ENCODE measurements around the gene LPIN3.

The LPIN3 gene, protein sequence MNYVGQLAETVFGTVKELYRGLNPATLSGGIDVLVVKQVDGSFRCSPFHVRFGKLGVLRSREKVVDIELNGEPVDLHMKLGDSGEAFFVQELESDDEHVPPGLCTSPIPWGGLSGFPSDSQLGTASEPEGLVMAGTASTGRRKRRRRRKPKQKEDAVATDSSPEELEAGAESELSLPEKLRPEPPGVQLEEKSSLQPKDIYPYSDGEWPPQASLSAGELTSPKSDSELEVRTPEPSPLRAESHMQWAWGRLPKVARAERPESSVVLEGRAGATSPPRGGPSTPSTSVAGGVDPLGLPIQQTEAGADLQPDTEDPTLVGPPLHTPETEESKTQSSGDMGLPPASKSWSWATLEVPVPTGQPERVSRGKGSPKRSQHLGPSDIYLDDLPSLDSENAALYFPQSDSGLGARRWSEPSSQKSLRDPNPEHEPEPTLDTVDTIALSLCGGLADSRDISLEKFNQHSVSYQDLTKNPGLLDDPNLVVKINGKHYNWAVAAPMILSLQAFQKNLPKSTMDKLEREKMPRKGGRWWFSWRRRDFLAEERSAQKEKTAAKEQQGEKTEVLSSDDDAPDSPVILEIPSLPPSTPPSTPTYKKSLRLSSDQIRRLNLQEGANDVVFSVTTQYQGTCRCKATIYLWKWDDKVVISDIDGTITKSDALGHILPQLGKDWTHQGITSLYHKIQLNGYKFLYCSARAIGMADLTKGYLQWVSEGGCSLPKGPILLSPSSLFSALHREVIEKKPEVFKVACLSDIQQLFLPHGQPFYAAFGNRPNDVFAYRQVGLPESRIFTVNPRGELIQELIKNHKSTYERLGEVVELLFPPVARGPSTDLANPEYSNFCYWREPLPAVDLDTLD

DNA sequence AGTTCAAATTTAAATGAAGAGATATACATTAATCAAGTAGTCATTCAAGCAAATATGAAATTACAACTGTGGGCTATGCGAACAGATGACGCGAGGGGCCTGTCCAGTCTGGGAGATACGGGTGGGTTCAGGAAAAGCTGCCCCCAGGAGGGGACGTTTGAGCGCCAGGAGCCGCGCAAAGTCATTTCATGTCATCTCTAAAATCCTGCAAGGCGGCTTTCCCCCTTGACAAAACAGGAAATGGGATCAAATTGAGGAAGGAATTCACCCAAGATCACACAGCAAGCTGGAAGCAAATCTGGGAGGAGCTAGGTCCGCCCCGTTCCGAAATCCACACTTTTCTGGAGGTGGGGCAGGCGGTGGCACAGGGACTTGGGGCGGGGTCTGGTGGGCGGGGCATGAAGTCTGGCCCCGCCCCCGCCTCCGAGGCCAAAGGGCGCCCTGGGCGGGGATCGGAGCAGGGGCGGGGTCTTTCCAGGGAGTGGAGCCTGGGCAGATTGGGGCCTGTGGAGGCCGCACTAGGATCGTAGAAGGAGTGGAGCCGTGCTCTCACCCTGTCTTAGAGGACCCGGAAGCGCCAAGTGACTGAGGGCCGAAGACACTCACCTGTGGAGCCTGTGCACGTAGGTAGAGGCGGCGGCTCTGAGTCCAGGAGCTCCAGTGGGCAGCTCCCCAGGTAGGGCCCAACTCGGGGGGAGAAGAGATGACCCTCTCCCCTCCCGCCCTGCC, at the start of gene LPIN3:
LPIN3 (plus strand) TSS at position 495 of the 729 bp plus-strand sequence. CDS start 4,983 bp downstream, outside the sequence.
- peak within 1 kb of the TSS; percentile 74 for H3K4me3 ChIP-seq (ENCODE audit: low read length)
- TF ChIP-seq, protein P1, sequence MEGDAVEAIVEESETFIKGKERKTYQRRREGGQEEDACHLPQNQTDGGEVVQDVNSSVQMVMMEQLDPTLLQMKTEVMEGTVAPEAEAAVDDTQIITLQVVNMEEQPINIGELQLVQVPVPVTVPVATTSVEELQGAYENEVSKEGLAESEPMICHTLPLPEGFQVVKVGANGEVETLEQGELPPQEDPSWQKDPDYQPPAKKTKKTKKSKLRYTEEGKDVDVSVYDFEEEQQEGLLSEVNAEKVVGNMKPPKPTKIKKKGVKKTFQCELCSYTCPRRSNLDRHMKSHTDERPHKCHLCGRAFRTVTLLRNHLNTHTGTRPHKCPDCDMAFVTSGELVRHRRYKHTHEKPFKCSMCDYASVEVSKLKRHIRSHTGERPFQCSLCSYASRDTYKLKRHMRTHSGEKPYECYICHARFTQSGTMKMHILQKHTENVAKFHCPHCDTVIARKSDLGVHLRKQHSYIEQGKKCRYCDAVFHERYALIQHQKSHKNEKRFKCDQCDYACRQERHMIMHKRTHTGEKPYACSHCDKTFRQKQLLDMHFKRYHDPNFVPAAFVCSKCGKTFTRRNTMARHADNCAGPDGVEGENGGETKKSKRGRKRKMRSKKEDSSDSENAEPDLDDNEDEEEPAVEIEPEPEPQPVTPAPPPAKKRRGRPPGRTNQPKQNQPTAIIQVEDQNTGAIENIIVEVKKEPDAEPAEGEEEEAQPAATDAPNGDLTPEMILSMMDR (conservative IDR thresholded peaks at IDR 0.05; ENCODE audit: low read length): peak; percentile 42
- DNase-seq (ENCODE audit: low read depth): peak; percentile 90

GRCh38 chr20:41293269-41294037, 47.2 kb upstream of the LPIN3 start:
- TF ChIP-seq, protein P1 (conservative IDR thresholded peaks at IDR 0.05; ENCODE audit: low read length): no peak
- no peak overlapping the region for H3K4me3 ChIP-seq (ENCODE audit: low read length)
- DNase-seq (ENCODE audit: low read depth): peak; percentile 55

DNA sequence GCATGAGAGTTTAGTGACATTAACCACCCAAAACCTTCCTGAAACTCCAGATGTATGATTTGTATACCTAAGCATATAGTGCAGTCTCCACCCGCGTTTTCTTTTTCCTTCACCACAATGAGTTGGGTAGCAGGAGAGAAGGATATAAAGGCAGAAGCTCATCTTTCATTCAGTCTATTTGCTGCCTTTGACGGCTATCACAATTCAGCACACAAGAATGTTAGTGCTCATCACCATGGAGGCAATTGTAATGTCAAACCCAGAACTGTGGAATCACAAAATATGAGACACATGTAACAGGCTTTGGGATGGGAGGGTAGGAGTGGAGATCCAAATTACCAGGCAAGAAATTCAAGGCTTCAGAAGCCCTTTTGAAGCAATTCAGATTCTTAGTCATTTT, 40.7 kb upstream of the LPIN3 start:
- TF ChIP-seq, protein P1 (conservative IDR thresholded peaks at IDR 0.05; ENCODE audit: low read length): no peak
- H3K4me3 ChIP-seq (ENCODE audit: low read length): no peak overlapping the region
- DNase-seq (ENCODE audit: low read depth): peak; percentile 62

DNA sequence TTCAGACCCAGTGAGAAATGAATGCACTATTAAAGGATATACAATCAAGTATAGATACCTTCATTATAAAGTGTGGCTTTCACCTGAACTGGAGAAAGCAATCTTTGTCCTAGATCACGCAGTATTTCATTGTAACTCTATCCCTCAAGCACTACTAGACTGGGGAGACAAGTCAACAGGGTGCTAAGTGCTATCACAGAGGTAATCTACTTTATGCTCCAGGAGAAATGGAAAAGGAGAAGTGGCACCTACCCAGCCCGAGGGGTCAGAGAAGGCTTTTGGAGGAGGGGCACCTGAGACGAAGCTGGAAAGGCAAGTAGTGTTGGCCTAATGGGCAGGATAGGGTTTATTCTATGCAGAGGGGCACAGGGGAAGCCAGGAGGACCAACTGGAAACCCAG, 40.2 kb upstream of the LPIN3 start:
- no peak overlapping the region for H3K4me3 ChIP-seq (ENCODE audit: low read length)
- TF ChIP-seq, protein P1 (conservative IDR thresholded peaks at IDR 0.05; ENCODE audit: low read length): no peak
- DNase-seq (ENCODE audit: low read depth): no peak

DNA sequence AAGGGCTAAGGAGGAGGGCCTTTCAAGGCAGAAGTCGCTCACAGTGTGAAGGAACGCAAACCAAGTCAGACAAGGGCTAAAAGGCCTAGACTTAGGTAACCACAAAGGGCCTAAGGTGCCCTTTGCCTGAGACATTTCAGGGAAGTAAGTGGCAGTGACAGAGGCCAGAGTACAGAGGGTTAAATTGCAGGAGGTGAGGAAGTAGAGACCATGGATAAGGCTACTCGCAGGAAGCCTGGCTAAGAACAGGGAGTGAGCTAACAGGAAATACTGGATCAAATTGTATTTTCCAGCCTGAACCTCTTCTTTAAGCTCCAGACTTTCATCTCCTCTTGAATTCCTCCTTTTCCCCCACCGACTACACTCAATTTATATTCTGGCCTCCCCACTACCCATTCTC, 39.7 kb upstream of the LPIN3 start:
- H3K4me3 ChIP-seq (ENCODE audit: low read length): no peak overlapping the region
- TF ChIP-seq, protein P1 (conservative IDR thresholded peaks at IDR 0.05; ENCODE audit: low read length): no peak
- no peak for DNase-seq (ENCODE audit: low read depth)

GRCh38 chr20:41304002-41304401, 36.6 kb upstream of the LPIN3 start:
- H3K4me3 ChIP-seq (ENCODE audit: low read length): no peak overlapping the region
- TF ChIP-seq, protein P1 (conservative IDR thresholded peaks at IDR 0.05; ENCODE audit: low read length): no peak
- DNase-seq (ENCODE audit: low read depth): no peak

Measured in AG10803 (cell line).